Spinal cord (tissue), 10 donors: Measurements from ENCODE around the gene IRF8. TPM values are rescaled to one million over a fixed set of nuclear protein-coding genes. Genes with fewer than 3 reads are reported as not detected.

Experiments used
- DNase-seq, 6 donors: peaks; one replicate each; pipeline versions ENCODE4 v3.0.0 to v3.0.0-alpha.2; 2013 to 2015; ENCODE audit warnings: low spot score in 6 of 6, low read depth in 4 of 6
- H3K27ac ChIP-seq: one replicate; pipeline ENCODE4 v1.5.1; 2013; ENCODE audit warnings: low read depth, low read length, control low read depth
- H3K27me3 ChIP-seq: one replicate; pipeline ENCODE4 v1.6.1; 2013; ENCODE audit warnings: low read length; ENCODE audit not compliant: control insufficient read depth, insufficient read depth
- H3K36me3 ChIP-seq: one replicate; pipeline ENCODE4 v1.6.1; 2013; ENCODE audit warnings: low read length; ENCODE audit not compliant: control insufficient read depth, insufficient read depth
- H3K4me1 ChIP-seq: one replicate; pipeline ENCODE4 v1.6.1; 2013; ENCODE audit warnings: low read length; ENCODE audit not compliant: control insufficient read depth, insufficient read depth
- H3K4me3 ChIP-seq: one replicate; pipeline ENCODE4 v1.5.1; 2013; ENCODE audit warnings: low read depth, low read length, control low read depth
- H3K9me3 ChIP-seq: one replicate; pipeline ENCODE4 v1.6.1; 2013; ENCODE audit warnings: low read length; ENCODE audit not compliant: control insufficient read depth, insufficient read depth
- WGBS: methylation state at CpG from one replicate; pipeline ENCODE4 v1.1.5; 2013; ENCODE audit warnings: missing lambda C conversion rate; ENCODE audit not compliant: insufficient coverage; 5-methylcytosine and 5-hydroxymethylcytosine counted together
- polyA plus RNA-seq, 2 donors: library from polyadenylated mRNA; unstranded; fragments of 120-200 nt; gene quantifications; one replicate each; pipeline ENCODE4 v1.2.1, GENCODE V29; 2013; ENCODE audit not compliant: insufficient read length in 2 of 2
- total RNA-seq, 2 donors: library from RNA; depleted of rRNA in 1 of 2; stranded (reverse); fragments of 120-200 nt in 1 of 2; fragments of >200 nt in 1 of 2; gene quantifications; one replicate each; pipeline versions ENCODE4 v1.2.3 to v1.2.4, GENCODE V29; 2013 to 2014
- donor health status: healthy.

IRF8 gene
- total and polyA plus RNA-seq, 4 donors, result 9.0 to 20.5 (median 15.2) TPM

GRCh38 chr16:85891033-85891775 is 7.8 kb upstream of the IRF8 start:
- no peak overlapping the region for H3K4me3 ChIP-seq
- no peaks in the 10 kb centered on the region for H3K36me3 ChIP-seq
- H3K4me1 ChIP-seq, result peaks cover 3% of the 10 kb centered on the region
- WGBS, result 100% methylated on average over 1 of the region's 6 CpGs
- peaks cover 23% of the 10 kb centered on the region for H3K27me3 ChIP-seq
- no peak overlapping the region for H3K27ac ChIP-seq
- H3K9me3 ChIP-seq, result no peaks in the 10 kb centered on the region
- DNase-seq, result no peak

DNA sequence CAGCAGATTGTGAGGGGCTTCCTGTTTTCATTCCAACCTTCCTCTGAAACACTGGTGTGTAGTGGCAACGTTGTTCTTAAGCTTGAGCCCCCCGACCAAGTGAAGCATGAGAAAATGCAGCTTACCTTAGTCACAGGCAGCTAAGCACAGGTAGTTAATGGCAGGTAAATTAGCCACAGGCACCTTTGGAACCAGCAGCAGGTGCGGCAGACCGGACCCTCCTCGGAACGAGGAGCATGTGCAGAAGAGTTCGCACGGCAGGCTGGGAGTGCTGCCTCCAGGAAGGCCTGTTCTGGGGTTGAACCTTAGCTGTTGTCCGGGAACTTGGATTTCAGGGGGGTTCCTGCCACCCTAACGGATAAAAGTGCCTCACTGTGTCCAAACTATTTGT is 7.2 kb upstream of the IRF8 start:
- no peak overlapping the region for H3K27ac ChIP-seq
- WGBS, result 88% methylated on average over 10 of the region's 10 CpGs
- H3K9me3 ChIP-seq, result no peaks in the 10 kb centered on the region
- peaks cover 3% of the 10 kb centered on the region for H3K4me1 ChIP-seq
- H3K4me3 ChIP-seq, result no peak overlapping the region
- peaks cover 24% of the 10 kb centered on the region for H3K27me3 ChIP-seq
- DNase-seq, result no peak
- no peaks in the 10 kb centered on the region for H3K36me3 ChIP-seq

DNA sequence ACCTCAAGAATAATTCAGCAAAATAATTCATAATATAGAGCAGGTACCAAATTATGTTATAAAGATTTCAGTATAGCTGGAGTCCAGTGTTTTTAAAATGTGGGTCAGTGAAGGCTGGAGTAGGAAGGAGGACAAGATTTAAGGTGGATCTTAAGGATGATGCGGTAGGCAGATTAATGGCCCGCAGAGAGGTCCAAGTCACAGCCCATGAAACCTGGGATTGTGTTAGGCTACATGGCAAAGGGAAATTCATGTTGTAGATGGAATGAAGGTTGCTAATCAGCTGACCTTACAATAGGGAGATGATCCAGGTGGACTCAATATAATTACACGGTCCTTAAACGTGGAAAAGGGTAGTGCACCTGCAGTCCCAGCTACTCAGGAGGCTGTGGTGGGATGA is 6.2 kb upstream of the IRF8 start:
- Histone ChIP-seq H3K36me3 (no peaks in the 10 kb centered on the region), H3K27me3 (peaks cover 29% of the 10 kb centered on the region), H3K4me1 (peaks cover 3% of the 10 kb centered on the region), H3K9me3 (no peaks in the 10 kb centered on the region), H3K4me3 (no peak overlapping the region), H3K27ac (no peak overlapping the region)
- 69% methylated on average over 4 of the region's 4 CpGs for WGBS
- DNase-seq, result no peak

DNA sequence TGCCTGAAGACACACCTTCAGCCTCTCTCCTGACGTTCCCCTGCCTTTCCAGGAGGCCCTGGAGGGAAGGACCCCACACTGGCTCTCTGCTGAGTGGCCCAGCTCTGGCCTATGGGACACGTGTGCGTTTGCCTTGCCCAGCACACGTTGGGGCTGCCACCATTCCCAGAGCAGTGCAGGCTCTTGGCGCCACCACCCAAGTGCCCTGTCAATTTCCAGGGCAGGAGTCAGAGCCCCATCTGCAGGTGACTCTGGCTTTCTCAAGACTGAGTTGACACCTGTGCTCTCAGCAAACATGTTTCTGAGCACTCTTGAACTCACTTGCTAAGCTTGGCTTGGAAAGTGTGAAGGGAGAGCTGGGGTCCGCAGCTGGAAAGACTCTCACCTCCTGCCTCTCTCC is 4.7 kb upstream of the IRF8 start:
- Histone ChIP-seq H3K4me3 (no peak overlapping the region), H3K27ac (no peak overlapping the region), H3K9me3 (no peaks in the 10 kb centered on the region), H3K36me3 (no peaks in the 10 kb centered on the region), H3K27me3 (peaks cover 36% of the 10 kb centered on the region), H3K4me1 (peaks cover 13% of the 10 kb centered on the region)
- 61% methylated on average over 5 of the region's 6 CpGs for WGBS
- no peak for DNase-seq

- H3K36me3 ChIP-seq, result no peaks in the 10 kb centered on the region
- H3K27ac ChIP-seq, result no peak overlapping the region
- DNase-seq, result peak in 1 of 6 donors; percentile 52
- H3K27me3 ChIP-seq, result peaks cover 51% of the 10 kb centered on the region
- no peak overlapping the region for H3K4me3 ChIP-seq
- peaks cover 13% of the 10 kb centered on the region for H3K4me1 ChIP-seq
- 20% methylated on average over 1 of the region's 2 CpGs for WGBS
- H3K9me3 ChIP-seq, result no peaks in the 10 kb centered on the region
Measured at GRCh38 chr16:85897382-85897781, 1.6 kb upstream of the IRF8 start.

GRCh38 chr16:85899444-85899843 is 482 bp downstream of the IRF8 start:
- H3K27me3 ChIP-seq, result peaks cover 48% of the 10 kb centered on the region

GRCh38 chr16:85900027-85900792 is 1.2 kb downstream of the IRF8 start:
- Histone ChIP-seq H3K9me3 (no peaks in the 10 kb centered on the region), H3K27ac (no peak overlapping the region), H3K4me3 (peak overlapping the region; percentile 47), H3K4me1 (peaks cover 10% of the 10 kb centered on the region), H3K36me3 (no peaks in the 10 kb centered on the region), H3K27me3 (peaks cover 44% of the 10 kb centered on the region)
- WGBS, result 78% methylated on average over 10 of the region's 17 CpGs
- DNase-seq, result no peak

More at GRCh38 chr16:85899444-85899843, 482 bp downstream of the IRF8 start:
- Histone ChIP-seq H3K4me3 (peak overlapping the region; percentile 47), H3K27ac (no peak overlapping the region), H3K9me3 (no peaks in the 10 kb centered on the region), H3K4me1 (peaks cover 10% of the 10 kb centered on the region), H3K36me3 (no peaks in the 10 kb centered on the region)
- DNase-seq, result peak in 1 of 6 donors; percentile 14
- WGBS, result 13% methylated on average over 1 of the region's 7 CpGs

- Histone ChIP-seq H3K9me3 (no peaks in the 10 kb centered on the region), H3K36me3 (no peaks in the 10 kb centered on the region), H3K27me3 (peaks cover 37% of the 10 kb centered on the region), H3K4me3 (no peak overlapping the region), H3K4me1 (peaks cover 10% of the 10 kb centered on the region), H3K27ac (no peak overlapping the region)
- WGBS, result 100% methylated on average over 3 of the region's 4 CpGs
- no peak for DNase-seq
Measured at GRCh38 chr16:85901110-85901509, 2.1 kb downstream of the IRF8 start.

DNA sequence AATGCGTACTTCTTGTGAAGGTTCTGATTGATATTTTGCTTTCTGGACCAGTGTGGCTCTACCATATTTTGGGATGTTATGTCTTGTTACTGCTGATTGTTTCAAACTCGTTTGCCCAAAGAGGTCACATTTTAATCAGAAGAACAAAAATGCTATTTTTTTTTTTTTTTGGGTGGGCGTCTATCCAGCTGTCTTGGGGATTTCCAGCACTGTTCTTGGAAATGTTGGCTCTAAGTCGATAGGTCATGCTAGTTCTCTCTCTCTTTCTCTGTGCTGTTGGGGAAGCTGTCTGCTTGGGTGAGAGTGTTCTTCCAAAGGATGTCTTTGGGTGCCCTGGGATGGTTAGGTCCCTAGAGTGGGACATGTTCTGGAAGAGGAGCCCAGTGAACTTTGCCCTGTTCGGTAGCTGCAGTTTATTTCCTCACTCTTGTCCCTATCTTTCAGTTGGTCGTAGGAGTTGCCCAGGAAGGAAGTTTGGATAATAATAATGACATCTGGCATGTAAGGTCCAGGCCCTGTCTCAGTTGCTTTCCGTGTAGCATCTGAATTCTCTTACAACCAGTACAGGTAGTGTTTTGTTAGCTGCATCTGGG is 2.9 kb downstream of the IRF8 start:
- Histone ChIP-seq H3K27me3 (peaks cover 32% of the 10 kb centered on the region), H3K36me3 (no peaks in the 10 kb centered on the region), H3K9me3 (no peaks in the 10 kb centered on the region), H3K27ac (no peak overlapping the region), H3K4me1 (peaks cover 10% of the 10 kb centered on the region), H3K4me3 (no peak overlapping the region)
- DNase-seq, result no peak
- WGBS, result 64% methylated on average over 6 of the region's 7 CpGs
